T-helper 2 cell (primary cell): ENCODE data around the gene BCL2L12.
"Not testable (repeated sequence)": the region's sequence is repeated elsewhere in the genome, so short reads cannot be mapped to it uniquely, and the experiment has no call there.

Experiments
- DNase-seq, 5 experiments: peaks; one replicate each; pipeline versions ENCODE4 v3.0.0 to v3.0.0-alpha.2; 2012 to 2022
- total RNA-seq, 2 donors: gene quantifications; one replicate each; lab custom pipeline; 2026; lab: John Stamatoyannopoulos, UW

BCL2L12 gene
- total RNA-seq: 5.6 to 5.9 reads per million in 2 donors

DNA sequence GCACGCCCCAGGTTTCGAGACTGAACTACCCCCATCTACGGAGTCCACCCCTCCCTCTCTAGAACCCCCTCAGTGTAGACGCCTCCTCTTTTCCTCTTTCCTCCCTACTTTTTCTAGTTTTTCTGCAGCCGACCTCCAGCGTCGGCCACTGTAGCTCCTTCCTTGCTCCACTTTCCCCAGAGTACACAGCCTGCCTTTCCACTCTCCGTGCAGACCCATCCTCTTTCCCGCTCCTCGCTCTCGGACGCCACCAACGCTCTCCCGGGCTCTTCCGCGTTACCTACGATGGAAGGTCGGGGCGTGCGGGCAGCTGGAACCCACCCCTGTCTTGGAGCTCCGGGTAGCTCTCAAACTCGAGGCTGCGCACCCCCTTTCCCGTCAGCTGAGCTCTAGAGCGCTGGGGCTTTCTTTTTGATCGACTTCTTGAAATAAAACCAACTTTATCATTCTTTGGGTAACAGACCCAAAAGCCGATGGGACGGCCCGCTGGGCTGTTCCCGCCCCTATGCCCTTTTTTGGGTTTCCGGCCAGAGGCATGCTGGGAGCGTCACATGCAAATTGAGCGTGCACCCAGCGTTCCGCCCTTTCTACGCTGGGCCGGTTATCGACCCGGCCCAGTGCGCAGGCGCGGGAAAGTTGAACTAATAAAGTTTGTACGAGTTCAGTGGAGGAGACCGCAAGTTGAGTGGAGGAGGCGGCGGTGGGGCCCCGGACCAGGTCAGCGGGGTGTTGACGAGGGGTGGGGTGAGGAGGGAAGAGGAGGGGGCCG lies at the start of gene BCL2L12, which contains the start of gene IRF3:
TSS of gene BCL2L12 (plus strand) at position 583 of the 769 bp plus-strand sequence. CDS start 760 bp downstream, outside the sequence.
TSS of gene IRF3 (minus strand) at position 507 of the 769 bp plus-strand sequence. CDS start 1,019 bp downstream, outside the sequence.
- DNase-seq: peak; percentile 97 to 99 (median 98)

DNA sequence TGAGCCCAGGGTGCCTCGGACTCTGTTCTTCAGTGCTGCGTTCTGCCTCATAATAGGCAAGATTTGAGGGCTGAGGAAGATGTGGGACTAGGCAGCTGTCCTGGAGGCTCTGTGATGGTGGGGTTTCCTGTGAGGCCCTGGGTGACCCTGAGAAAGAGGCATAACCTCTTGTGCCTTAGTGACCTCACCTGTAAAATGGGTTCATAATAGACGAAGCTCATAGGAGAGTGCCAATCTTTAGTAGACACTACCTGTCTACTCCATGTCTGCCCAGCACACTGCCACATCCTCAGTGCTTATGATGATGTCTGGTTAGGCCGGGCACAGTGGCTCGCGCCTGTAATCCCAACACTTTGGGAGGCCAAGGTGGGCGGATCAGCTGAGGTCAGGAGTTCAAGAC lies 49.2 kb upstream of the BCL2L12 start:
- no peak for DNase-seq

GRCh38 chr19:49616945-49617344 lies 48.8 kb upstream of the BCL2L12 start:
- DNase-seq: no peak

DNA sequence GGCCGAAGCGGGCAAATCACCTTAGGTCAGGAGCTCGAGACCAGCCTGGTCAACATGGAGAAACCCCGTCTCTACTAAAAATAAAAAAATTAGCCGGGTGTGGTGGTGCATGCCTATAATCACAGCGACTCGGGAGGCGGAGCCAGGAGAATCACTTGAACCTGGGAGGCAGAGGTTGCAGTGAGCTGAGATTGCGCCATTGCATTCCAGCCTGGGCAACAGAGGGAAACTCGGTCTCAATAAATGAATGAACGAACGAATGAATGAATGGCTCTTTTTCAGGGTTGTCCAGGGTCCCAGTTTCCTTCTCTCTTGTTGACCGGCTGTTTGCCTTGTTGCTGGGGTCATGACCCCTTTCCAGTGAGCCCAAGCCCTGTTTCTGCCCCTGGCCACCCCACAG lies 47.9 kb upstream of the BCL2L12 start:
- not testable (repeated sequence) for DNase-seq

GRCh38 chr19:49624967-49625910 lies 40.5 kb upstream of the BCL2L12 start:
- DNase-seq: no peak

DNA sequence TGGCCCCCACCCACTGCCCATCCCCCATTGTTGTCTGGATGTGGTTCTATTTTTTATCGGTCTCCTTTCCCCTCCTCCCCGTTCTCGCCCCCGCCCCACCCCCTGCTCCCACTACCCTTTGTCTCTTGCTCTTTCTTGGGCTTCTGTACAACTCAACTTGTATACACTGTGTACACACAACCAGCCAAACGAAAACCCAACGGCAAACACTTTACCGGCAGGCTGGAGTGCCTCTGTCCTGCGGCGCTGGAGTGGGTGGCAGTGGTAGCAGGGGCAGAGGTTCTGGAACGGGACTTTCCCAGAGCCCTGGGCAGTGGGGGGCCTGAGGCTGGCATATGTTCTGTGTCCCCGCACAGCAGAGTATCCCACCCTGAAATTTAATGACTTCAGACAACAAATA lies 39.5 kb upstream of the BCL2L12 start:
- no peak for DNase-seq

DNA sequence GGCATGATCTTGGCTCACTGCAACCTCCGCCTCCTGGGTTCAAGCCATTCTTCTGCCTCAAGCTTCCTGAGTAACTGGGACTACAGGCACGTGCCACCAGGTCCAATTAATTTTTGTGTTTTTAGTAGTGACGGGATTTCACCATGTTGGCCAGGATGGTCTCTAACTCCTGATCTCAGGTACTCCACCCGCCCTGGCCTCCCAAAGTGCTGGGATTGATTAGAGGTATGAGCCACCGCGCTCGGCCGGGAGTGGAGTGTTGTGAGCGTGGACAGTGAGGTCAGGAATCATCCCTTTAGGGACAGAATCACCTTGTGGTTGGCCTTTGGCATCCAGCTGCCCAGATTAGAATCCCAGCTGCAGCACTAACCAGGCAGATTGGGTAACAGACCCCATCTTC lies 36.1 kb upstream of the BCL2L12 start:
- DNase-seq: no peak

- no peak for DNase-seq
These were observed 34.6 kb upstream of the BCL2L12 start for GRCh38 chr19:49631014-49631588.

DNA sequence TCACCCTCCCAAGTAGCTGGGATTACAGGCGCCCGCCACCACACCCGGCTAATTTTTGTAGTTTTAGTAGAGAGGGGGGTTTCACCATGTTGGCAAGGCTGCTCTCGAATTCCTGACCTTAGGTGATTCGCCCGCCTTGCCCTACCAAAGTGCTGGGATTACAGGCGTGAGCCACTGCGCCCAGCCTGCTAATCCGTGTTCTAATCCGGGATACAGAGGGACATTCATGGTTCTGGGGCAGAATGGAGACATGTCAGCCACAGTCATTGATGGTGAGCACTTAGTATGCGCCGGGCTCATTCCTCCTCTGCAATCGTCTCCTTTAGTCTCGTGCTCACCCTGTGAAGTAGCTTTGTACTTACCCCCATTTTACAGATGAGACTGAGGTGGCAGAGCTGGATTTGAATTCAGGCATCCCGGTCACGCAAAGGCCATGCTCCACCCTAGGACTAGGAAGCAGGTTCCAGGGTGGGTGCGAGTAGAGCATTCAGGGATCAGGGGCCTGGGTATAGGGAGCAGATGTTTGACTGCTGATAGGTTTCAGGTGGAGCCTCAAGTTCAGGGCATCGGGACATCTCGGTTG lies 34.0 kb upstream of the BCL2L12 start:
- DNase-seq: no peak

- no peak for DNase-seq
These were observed 33.2 kb upstream of the BCL2L12 start for GRCh38 chr19:49632576-49632975.

- DNase-seq: not testable (repeated sequence)
These were observed 32.5 kb upstream of the BCL2L12 start for GRCh38 chr19:49633273-49633672.

DNA sequence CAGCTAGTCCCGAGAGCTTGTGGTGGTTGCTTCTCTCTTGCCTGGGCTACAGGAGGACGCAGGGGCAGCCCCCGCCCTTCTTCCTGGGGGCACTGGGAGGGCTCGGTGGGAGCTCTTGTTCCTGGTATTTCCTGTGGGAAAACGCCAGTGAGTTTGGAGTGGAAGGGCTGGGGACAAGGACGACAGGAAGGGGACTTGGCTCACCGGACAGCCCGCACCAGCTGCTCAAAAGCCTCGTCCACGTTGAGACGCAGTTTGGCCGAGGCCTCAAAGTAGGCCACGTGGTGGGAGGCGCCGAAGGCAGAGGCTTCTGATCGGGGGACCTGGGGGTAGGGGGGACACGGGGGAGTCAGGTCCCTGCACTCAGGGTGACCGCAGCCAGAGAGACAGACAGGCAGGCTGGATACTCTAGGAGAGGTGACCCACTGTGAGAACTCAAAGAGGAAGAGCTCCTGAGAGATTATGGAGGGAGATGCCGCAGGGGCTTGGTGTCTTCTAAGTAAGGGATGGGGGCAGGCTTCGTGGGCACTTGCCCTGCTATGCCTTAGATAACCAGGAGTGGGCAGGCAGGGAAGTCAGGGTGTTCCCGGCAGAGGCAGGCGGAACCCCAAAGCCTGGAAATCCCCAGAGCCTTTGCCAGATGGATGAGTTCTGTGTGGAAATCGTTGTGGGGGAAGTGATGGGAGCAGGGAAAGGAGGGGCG lies 30.1 kb upstream of the BCL2L12 start:
- no peak for DNase-seq

GRCh38 chr19:49636233-49636932 lies 29.4 kb upstream of the BCL2L12 start:
- DNase-seq: no peak

DNA sequence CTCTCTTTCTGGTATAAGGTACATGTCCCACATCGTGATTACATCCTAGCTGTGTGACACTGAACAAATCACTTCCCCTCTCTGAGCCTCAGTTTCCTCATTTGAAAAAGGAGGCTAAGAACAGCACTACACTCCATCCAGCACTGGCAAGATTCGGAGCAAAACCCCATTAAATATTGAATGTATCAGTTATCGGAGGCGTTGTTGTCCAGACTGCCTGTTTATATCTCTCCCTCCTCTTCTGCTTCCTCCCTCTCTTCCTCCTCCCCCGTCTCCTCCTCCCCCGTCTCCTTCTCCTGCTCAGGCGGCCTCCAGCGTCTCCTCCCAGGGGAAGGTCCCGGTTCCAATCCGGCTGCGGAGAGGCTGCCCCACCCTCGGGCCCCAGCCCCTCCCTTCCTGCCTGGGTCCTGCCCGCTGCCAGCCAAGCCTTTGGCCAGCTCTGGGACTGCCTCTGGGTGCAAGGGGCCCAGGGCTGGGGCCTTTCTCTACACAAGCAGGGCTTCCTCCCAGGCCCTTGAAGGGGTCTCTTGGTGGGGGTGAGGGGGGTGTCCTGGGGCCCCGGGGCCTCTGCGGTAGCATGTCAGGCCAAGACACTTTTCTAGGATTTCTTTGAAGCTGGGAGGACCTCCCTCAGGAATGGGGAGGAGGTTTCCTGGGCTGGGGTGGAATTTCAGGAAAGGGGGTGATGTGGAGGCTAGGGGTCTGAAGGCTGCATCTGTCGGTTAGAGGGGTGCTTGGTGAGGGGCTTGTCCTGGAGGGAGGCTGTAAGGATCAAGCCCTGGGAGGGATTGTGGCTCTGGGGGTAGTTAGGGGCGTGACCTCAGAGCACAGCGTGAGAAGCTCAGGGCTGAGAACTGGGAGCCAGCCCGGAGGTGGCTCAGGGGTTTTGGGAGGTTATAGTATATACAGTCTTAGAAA lies 27.7 kb upstream of the BCL2L12 start:
- no peak for DNase-seq

DNA sequence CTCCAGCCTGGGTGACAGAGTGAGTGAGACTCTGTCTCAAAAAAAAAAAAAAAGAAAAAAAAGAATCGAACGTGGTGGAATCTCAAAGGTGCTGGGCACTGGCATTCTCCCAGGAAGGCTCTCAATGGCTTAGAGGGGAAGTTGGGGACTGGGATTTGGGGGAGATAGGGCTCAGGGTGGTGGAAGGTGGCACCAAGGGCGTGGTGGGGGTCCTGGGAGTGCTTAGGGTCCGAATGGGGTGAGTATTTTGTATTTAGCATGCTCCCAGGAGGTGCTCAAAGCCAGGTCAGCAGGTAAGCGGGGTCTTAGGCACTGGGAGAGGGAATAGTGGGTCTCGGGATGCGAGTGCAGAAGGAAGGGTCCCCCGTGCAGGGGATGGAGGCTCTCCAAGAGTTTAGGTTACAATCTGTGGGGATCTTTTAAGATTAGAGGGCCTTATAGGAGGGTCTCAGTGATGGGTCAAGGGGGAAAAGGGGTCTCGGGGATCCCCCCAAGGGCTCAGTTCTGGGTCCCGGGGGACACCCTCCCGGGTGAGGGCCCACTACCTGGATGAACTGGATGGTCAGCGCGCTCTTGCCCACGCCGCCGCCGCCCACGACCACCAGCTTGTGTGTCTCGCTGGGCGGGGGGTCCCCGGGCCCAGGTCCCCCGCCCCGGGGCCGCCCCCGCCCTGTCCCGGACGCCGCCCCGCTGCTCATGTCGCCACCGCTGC lies 26.2 kb upstream of the BCL2L12 start:
- DNase-seq: no peak

DNA sequence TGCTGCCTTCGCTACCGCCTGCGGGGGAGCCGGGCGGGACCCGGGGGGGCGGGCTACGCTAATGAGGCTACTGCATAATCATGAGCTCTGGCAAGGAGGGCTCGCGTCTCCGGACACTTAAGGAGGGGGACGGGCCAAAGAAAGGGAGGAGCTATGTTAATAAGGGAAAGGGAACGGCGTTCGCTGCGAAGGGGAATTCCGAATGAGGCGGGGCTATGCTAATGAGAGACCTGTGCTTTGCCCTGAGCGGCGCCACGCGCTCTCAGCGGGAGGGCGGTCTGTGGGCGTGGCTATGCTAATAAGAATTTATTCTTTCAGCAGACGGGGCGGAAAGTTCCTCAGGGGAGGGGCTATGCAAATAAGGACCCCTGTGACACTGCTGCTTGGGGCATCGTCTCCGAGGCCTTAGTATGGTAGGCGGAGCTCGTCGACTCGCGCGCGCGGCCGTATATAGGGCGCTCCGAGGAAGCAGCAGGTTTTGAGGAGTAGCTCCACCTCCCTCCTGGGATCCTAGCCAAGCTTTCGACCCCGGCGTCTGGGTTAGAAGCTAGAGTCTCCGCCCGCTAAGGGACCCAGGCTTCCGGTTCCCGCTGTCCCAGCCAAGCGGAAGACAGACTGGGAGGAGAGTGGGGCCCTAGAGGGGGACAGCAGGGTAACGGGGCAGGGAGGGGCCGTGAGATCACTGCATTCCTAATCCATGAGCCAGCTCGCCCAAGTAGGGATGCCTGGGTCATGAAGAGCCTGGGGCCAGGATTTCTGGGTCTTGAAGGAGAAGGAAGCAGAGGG lies 25.4 kb upstream of the BCL2L12 start, which contains the start of gene RRAS:
TSS of gene RRAS (minus strand) at position 31 of the 786 bp plus-strand sequence. CDS start 45 bp downstream, outside the sequence.
- peak; percentile 96 to 100 (median 100) for DNase-seq

GRCh38 chr19:49641688-49642491 lies 23.8 kb upstream of the BCL2L12 start, which contains the start of gene SCAF1:
SCAF1 (plus strand) TSS chr19:49642209; CDS start chr19:49645027, 2,818 bp downstream.
- peak; percentile 98 to 100 (median 99) for DNase-seq
